T47D (cell line): ENCODE results near the gene TREX2.

ENCODE experiments used
- DNase-seq, 2 experiments: peaks; one replicate each; pipeline versions ENCODE4 v3.0.0 to v3.0.0-alpha.2; 2011 to 2012; ENCODE audit warnings: low read depth in 1 of 2, low spot score in 1 of 2
- JUND ChIP-seq: IDR thresholded peaks from 2 replicates; pipeline ENCODE4 v1.6.1; 2012; ENCODE audit warnings: low read depth
- in situ Hi-C: cut with HindIII; loops from 2 replicates; pipeline ENCODE4 v1.10.0; 2016; ENCODE audit warnings: low sequenced_read_pairs, low pct_unique_long_range_greater_than_20kb

TREX2 gene

DNA sequence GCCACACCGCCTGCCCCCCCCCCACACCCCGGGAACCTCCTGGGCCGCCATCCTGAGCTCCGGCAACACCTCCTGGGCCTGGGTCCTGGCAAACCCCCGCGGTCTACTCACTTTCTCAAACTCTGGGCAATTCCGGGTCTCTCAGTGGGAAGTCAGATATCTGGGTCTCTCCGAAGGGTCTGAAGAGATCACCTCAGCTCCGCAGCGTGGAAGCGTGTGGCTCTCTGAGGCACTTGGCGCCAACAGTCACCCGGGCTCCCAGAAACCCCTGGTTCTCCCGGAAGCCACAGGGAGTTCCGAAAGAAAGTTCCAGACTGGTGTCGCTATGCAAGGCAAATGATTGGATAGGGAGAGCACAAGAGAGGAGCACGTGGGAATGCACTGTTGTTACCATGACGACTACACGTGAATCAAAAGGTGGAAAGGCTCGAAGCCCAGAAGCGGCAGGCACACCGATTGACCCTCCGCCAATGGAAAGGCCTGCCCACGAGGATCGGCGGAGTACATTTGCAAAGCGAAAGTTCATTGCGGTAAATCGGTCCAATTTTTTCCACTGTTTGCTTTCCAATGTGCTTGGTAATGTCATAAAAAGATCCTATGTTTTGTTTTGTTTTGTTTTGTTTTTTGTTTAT, 44.6 kb downstream of the TREX2 start, which contains the start of gene PNMA6E:
Gene PNMA6E (minus strand): TSS at position 218 of the 632 bp plus-strand sequence. CDS start 2,501 bp downstream, outside the sequence.
- in situ Hi-C loops: no loop called here
- DNase-seq: no peak
- no peak for TF ChIP-seq JUND

GRCh38 chrX:153400146-153401132, 45.4 kb downstream of the TREX2 start:
- DNase-seq: peak; percentile 12 to 45

GRCh38 chrX:153398275-153398960, 47.4 kb downstream of the TREX2 start:
- DNase-seq: no peak
- TF ChIP-seq JUND: no peak
- in situ Hi-C loops: no loop called here

More at GRCh38 chrX:153400146-153401132, 45.4 kb downstream of the TREX2 start:
- no peak for TF ChIP-seq JUND
- in situ Hi-C loops: no loop called here

DNA sequence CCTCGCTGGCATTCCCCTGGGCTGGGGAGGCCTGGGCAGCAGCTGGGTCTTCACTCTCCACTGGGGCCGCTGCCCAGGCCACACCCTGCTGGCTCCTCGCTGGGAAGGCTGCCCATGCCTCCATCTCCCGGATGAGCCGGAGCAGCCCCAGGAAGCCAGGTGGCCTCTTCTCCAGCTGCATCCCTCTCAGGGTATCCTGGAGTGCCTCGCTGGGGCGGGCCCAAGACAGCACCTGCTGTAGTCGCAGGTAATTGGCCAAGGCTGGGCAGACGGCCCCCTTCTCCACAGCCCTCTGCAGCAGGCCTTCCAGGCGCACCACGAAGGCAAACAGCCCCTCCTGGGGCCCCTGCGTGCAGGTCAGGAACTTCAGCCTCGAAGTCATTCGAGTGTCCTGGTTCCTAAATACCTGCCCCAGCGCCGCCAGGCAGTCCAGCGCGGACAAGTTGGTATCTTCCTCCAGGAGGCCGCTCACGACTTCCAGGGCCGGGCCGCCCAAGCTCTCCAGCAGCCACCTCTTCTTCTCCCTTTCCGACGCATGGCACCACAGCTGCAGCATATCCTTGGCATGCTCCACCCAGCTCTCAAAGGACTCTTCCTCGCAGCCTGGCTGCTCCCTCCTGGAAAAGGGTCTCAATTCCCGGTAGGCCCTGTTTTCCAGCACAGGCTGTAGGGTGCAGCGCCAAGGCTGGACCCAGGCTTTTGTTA, 48.4 kb downstream of the TREX2 start:
- DNase-seq: no peak
- no peak for TF ChIP-seq JUND
- in situ Hi-C loops: no loop called here

GRCh38 chrX:153396320-153397195, 49.3 kb downstream of the TREX2 start:
- TF ChIP-seq JUND: no peak
- no peak for DNase-seq
- in situ Hi-C loops: no loop called here

DNA sequence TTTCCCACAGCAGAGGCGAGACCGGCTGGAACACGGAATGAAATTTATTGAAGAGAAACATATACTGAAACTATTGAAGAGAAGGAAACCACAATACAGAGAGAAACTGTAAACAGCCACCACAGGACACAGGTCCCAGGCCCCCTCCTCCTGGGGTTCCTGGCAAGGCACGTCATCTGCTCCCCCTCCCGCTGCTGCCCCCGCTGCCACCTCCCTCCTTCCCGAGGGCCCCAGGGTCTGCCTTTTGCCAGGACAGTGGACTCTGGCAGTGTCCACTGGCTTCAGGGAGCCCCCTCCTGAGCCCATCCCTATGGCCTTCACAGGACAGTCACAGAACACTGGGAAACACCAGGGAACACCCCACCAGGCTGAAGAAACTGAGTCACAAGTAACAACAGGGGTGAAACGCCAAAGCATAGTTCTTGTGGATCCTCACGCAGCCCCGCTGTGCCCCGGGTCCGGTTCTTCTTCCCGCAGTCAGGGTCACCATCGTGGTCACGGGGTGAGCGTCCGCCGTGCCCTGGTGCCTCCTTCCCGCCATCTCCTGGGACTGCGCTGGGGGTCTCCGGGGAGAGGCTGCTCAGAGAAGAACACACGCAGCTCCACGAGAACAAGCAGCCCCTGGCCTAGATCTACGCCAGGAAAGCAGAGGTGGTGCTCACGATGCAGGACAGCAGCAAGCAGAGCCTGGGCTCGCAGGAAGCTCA, 50.1 kb downstream of the TREX2 start:
- no peak for TF ChIP-seq JUND
- in situ Hi-C loops: no loop called here
- no peak for DNase-seq

- in situ Hi-C loops: no loop called here
- no peak for TF ChIP-seq JUND
- no peak for DNase-seq
Observed at GRCh38 chrX:153394612-153395011, 51.2 kb downstream of the TREX2 start.
